NCI-H146 treated with DMSO at 0.1 percent for 48 hours (cell line): Measurements from ENCODE around the gene DNAH2.
A peak's percentile ranks its signal among the peaks of the same experiment; 100 is the strongest.

ENCODE experiments used
- DNase-seq: peaks from one replicate; lab custom pipeline; 2025; ENCODE audit not compliant: unreplicated experiment; lab: John Stamatoyannopoulos, UW

The DNAH2 gene, protein sequence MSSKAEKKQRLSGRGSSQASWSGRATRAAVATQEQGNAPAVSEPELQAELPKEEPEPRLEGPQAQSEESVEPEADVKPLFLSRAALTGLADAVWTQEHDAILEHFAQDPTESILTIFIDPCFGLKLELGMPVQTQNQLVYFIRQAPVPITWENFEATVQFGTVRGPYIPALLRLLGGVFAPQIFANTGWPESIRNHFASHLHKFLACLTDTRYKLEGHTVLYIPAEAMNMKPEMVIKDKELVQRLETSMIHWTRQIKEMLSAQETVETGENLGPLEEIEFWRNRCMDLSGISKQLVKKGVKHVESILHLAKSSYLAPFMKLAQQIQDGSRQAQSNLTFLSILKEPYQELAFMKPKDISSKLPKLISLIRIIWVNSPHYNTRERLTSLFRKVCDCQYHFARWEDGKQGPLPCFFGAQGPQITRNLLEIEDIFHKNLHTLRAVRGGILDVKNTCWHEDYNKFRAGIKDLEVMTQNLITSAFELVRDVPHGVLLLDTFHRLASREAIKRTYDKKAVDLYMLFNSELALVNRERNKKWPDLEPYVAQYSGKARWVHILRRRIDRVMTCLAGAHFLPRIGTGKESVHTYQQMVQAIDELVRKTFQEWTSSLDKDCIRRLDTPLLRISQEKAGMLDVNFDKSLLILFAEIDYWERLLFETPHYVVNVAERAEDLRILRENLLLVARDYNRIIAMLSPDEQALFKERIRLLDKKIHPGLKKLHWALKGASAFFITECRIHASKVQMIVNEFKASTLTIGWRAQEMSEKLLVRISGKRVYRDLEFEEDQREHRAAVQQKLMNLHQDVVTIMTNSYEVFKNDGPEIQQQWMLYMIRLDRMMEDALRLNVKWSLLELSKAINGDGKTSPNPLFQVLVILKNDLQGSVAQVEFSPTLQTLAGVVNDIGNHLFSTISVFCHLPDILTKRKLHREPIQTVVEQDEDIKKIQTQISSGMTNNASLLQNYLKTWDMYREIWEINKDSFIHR (N-terminal part only)

GRCh38 chr17:7716901-7717755 is at the start of gene DNAH2:
DNAH2 (plus strand) TSS chr17:7717744; CDS start chr17:7719735, 1,991 bp downstream.
- peak; percentile 80 for DNase-seq

DNA sequence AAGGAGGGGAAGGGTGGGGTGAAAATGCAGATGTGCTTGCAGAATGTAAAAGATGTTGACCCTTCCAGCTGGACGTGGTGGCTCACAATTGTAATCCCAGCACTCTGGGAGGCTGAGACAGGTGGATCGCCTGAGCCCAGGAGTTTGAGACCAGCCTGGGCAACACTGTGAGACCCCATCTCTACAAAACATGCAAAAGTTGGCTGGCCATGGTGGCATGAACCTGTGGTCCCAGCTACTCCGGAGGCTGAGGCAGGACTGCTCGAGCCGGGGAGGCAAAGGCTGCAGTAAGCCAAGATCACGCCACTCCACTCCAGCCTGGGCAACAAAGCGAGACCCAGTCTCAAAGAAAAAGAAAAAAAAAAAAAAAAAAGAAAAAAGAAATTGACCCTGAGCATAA is 49.1 kb upstream of the DNAH2 start:
- no peak for DNase-seq

DNA sequence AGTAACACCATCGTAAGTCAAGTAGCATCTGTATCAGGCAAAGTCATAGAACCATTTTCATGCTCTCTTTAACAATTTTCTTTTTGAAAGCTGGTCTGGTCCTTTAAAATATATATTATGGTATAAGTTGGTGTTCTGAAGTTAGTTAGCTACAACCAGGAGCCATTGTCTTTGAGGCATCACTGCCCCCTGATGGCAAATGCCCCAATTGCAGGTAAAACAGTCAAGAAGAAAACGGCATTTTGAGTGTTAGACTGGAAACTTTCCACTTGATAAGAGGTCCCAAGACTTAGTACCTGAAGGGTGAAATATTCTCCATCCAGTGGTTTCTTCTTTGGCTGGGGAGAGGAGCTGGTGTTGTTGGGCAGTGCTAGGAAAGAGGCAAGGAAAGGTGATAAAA is 44.3 kb upstream of the DNAH2 start:
- DNase-seq = no peak

DNA sequence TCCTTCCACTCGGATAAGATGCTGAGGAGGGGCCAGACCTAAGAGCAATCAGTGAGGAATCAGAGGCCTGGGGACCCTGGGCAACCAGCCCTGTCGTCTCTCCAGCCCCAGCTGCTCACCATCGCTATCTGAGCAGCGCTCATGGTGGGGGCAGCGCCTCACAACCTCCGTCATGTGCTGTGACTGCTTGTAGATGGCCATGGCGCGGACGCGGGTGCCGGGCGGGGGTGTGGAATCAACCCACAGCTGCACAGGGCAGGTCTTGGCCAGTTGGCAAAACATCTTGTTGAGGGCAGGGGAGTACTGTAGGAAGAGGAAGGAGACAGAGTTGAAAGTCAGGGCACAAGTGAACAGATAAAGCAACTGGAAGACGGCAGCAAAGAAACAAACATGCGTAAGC is 42.6 kb upstream of the DNAH2 start:
- no peak for DNase-seq

DNA sequence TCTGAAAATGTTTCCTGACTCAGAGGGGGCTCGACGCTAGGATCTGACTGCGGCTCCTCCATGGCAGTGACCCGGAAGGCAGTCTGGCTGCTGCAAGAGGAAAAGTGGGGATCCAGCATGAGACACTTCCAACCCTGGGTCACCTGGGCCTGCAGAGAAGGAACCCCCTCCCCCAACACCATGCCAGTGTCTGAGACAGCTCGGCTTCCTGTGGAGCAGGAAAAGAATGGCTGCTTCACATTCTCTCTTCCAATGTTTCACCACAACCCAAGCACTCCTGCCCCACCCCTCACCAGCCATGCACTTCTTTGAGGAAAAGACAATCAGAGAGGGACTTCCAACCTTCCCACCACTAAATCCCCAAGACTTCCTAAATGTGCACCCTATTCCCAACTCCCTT is 41.0 kb upstream of the DNAH2 start:
- DNase-seq = no peak

DNA sequence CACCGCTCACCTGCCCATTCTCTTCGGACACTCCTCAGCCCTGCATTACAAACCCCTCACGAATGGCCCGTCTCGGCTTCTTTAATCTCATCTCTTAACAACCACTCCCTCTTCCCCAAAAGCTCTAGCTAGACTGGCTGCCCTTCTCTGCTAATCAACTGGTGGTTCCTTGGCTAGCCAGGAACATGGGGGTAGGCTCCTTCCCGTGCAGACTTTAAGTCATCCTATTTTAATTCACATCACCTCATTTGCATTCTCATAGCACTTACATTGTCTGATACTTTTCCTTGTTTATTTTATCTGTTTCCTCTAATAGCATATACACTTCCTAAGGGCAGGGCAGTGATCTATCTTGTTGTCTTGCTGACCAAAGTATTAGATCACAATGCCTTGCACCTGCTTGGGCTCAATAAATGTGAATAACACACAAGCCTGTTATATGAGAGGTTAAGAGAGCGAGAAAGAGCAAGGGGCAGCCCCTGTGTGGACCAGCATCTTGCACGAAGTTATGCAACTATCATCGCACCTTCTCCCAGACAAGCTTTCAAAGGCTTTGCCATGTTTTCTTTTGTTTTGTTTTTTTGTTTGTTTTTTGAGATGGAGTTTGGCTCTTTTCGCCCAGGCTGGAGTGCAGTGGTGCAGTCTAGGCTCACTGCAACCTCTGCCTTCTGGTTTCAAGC is 40.0 kb upstream of the DNAH2 start:
- no peak for DNase-seq

DNA sequence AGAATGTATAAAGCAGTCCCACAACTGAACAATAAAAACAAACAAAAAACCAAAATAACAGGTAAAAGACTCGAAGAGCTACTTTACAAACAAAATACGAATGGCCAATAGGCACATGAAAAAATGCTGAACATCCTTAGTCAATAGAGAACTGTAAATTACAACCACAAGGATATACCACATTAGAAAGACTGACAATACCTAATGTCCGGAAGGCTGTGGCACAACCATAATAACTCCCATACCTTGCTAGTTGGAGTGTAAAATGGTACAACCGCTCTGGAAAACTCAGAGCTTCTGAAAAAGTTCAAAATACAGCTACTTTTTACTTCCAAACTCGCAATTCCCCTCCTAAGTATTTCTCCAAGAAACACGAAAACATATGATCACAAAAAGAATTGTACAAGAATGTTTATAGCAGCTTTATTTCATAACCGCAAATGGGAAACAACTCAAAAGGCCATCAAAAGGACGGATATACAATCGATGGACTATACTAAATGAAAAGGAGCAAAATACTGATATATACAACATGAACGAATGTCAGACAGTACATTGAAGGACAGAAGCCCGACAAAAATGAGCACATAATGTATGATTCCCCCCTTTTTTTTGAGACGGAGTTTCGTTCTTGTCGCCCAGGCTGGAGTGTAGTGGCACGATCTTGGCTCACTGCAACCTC is 32.6 kb upstream of the DNAH2 start:
- no peak for DNase-seq

DNA sequence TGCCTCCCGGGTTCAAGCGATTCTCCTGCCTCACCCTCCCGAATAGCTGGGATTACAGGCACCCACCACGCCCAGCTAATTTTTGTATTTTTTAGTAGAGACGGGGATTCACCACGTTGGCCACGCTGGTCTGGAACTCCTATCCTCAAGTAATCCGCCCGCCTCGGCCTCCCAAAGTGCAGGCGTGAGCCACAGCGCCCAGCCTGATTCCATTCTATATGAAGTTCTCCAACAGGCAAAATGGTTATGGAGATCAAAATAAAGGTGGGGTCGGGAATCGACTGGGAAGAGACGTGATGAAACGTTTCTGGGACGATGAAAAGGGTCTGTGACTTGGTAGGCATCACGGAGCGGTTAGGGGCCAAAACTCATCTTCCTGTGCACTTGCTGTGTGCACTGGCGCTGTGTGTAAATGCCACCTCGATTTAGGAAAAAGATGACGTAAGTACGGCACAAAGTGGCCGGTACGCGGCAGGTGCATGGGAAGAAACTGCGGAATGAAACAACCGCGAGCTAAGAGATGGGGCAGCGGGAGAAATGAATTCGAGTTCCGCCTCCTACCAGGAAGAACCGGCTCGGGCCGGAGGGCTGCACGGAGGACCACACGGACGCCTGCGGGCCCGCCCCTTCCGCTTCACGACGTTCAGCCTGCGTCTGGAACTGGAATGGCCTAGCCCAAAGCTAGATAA is 31.9 kb upstream of the DNAH2 start:
- peak; percentile 94 for DNase-seq

- DNase-seq = peak; percentile 94
Measured at GRCh38 chr17:7686222-7687071, 31.1 kb upstream of the DNAH2 start.

GRCh38 chr17:7687072-7687907 is 30.3 kb upstream of the DNAH2 start, which contains the start of gene TP53:
TP53 (minus strand) TSS chr17:7687490; CDS start chr17:7676594, 10,896 bp downstream.
- peak; percentile 87 for DNase-seq

DNA sequence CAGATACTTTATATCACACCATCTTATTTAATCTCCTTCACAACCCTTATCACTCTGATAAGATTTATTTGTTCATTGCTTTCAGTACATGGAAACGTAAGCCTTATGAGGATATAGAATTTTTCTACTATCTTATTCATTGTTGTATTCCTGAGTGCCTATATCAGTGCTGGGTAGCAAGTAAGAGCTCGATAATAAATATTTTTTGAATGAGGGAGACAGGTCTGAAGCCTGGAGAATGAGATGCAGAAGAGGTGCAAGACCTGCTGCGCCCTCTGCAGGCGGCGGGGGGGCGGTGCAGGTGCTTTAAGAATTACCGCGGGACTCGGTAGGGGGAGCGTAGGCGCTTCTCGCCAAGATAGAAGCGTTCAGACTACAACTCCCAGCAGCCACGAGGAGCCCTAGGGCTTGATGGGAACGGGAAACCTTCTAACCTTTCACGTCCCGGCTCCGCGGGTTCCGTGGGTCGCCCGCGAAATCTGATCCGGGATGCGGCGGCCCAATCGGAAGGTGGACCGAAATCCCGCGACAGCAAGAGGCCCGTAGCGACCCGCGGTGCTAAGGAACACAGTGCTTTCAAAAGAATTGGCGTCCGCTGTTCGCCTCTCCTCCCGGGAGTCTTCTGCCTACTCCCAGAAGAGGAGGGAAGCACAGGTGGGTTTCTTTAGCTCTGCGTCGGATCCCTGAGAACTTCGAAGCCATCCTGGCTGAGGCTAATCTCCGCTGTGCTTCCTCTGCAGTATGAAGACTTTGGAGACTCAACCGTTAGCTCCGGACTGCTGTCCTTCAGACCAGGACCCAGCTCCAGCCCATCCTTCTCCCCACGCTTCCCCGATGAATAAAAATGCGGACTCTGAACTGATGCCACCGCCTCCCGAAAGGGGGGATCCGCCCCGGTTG is 29.4 kb upstream of the DNAH2 start, which contains the start of gene WRAP53:
Gene WRAP53, plus strand, starts transcription at position 570 of the 900 bp plus-strand sequence. Its CDS starts 172 bp downstream, at position 742.
- DNase-seq = peak; percentile 90

GRCh38 chr17:7688808-7689316 is 28.7 kb upstream of the DNAH2 start:
- DNase-seq = no peak

DNA sequence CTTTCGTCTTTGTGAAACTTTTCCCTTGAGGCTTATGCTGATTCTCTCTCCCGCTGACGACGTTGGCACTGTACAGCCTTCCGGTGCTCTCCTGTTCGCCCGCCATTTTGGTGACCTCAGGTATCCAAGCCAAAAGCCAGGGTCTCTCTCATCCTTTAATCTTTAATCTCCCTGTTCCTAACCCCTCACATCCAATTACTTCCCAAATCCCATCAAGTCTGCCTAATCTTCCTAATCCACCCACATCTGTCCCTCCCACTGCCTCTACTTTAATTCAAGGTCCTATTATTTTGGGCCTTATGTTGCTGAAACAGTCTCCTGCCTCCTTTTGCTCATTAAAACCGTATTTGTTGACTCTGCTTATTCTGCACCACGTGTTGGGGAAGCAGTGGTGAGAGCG is 22.0 kb upstream of the DNAH2 start:
- no peak for DNase-seq

DNA sequence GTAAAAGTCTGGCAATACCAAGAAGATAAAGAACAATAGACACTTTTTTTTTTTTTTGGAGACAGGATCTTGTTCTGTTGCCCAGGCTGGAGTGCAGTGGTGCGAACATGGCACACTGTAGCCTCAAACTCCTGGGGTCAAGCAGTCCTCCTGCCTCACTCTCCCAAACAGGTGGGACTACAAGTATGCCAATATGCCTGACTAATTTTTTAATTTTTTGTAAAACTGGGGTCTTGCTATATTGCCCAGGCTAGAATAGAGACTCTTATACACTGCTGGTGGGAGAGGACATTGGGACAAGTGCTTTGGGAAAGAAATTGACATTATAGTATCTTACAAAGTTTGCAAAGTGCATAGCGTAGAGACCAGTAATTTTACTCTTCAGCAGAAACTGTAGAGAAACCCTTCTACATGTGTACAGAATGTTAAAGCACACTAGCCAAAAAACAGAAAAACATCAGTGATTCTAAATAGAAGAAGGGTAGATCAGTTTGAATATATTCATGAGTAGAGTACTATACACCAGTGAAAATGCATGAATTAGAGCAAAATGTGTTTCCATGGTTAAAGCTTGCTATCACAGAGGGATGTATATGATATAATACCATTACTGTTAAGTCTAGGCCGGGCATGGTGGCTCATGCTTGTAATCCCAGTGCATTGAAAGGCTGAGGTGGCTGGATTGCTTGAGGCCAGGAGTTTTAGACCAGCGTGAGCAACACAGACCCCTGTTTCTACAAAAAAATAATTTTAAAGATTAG is 19.5 kb upstream of the DNAH2 start:
- DNase-seq = no peak

- no peak for DNase-seq
Measured at GRCh38 chr17:7700510-7700909, 17.0 kb upstream of the DNAH2 start.
